Measurements from ENCODE around the gene P4HB. TPM values are rescaled to one million over a fixed set of nuclear protein-coding genes. Genes with fewer than 3 reads are reported as not detected.
A peak's percentile ranks its signal among the peaks of the same experiment; 100 is the strongest.

Gene P4HB
- total and polyA plus RNA-seq, 8 donors, result 876 to 2,130 (median 1,346) TPM

GRCh38 chr17:81844327-81844851 is 15.9 kb downstream of the P4HB start:
- DNase-seq (peak in 1 of 6 donors; percentile 82), FAIRE-seq (no peak), ATAC-seq (no peak)
- no peak for TF ChIP-seq CTCF (IDR thresholded peaks at IDR 0.05)
- H3K27me3 ChIP-seq, result no peaks in the 10 kb centered on the region
- WGBS, 2 donors, result 81 to 83% methylated on average over 13 to 14 of the region's 14 CpGs
- peaks cover 18 to 62% (median 55%) of the 10 kb centered on the region in 3 donors for H3K36me3 ChIP-seq
- H3K9me3 ChIP-seq, result no peaks in the 10 kb centered on the region
- intact Hi-C loops (cut with DNase I), result no loop called here
- no peak overlapping the region for H3K4me3 ChIP-seq
- no peak overlapping the region for H3K27ac ChIP-seq
- peaks cover 0 to 15% (median 0%) of the 10 kb centered on the region in 3 donors for H3K4me1 ChIP-seq

- peak overlapping the region in 1 of 4 donors; percentile 41 for H3K27ac ChIP-seq
- no peak for FAIRE-seq
- DNase-seq, result peak in 1 of 6 donors; percentile 74
- ATAC-seq, result no peak
- TF ChIP-seq CTCF (IDR thresholded peaks at IDR 0.05), result no peak
- peaks cover 0 to 15% (median 0%) of the 10 kb centered on the region in 3 donors for H3K4me1 ChIP-seq
- H3K27me3 ChIP-seq, result no peaks in the 10 kb centered on the region
- WGBS, 2 donors, result 85 to 89% methylated on average over 30 of the region's 30 CpGs
- H3K36me3 ChIP-seq, result peaks cover 18 to 56% (median 50%) of the 10 kb centered on the region in 3 donors
- intact Hi-C loops (cut with DNase I), result no loop called here
- H3K4me3 ChIP-seq, result no peak overlapping the region
- H3K9me3 ChIP-seq, result no peaks in the 10 kb centered on the region
These were observed 16.5 kb downstream of the P4HB start for GRCh38 chr17:81843713-81844326.

- intact Hi-C loops (cut with DNase I), result no loop called here
- peak; percentile 7 to 20 (median 16) for ATAC-seq
- no peaks in the 10 kb centered on the region for H3K9me3 ChIP-seq
- H3K4me1 ChIP-seq, result peaks cover 0 to 15% (median 0%) of the 10 kb centered on the region in 3 donors
- WGBS, 2 donors, result 39 to 41% methylated on average over 21 of the region's 21 CpGs
- H3K27ac ChIP-seq, result peak overlapping the region; percentile 18 to 43 (median 32)
- H3K27me3 ChIP-seq, result no peaks in the 10 kb centered on the region
- peaks cover 18 to 49% (median 44%) of the 10 kb centered on the region in 3 donors for H3K36me3 ChIP-seq
- no peak for FAIRE-seq
- peak in 3 of 6 donors; percentile 46 to 79 (median 64) for DNase-seq
- TF ChIP-seq CTCF (IDR thresholded peaks at IDR 0.05), result no peak
- no peak overlapping the region for H3K4me3 ChIP-seq
These were observed 17.4 kb downstream of the P4HB start for GRCh38 chr17:81842725-81843504.

- no peak for FAIRE-seq
- intact Hi-C loops (cut with DNase I), result no loop called here
- WGBS, 2 donors, result 76 to 80% methylated on average over 11 of the region's 11 CpGs
- no peaks in the 10 kb centered on the region for H3K9me3 ChIP-seq
- DNase-seq, result no peak
- ATAC-seq, result peak in 1 of 4 donors; percentile 0
- H3K4me1 ChIP-seq, result peaks cover 0 to 15% (median 0%) of the 10 kb centered on the region in 3 donors
- H3K4me3 ChIP-seq, result no peak overlapping the region
- no peaks in the 10 kb centered on the region for H3K27me3 ChIP-seq
- TF ChIP-seq CTCF (IDR thresholded peaks at IDR 0.05), result no peak
- H3K27ac ChIP-seq, result peak overlapping the region; percentile 18 to 43 (median 32)
- peaks cover 15 to 43% (median 41%) of the 10 kb centered on the region in 3 donors for H3K36me3 ChIP-seq
These were observed 18.0 kb downstream of the P4HB start for GRCh38 chr17:81842378-81842724.

Data from pancreas (tissue), 10 donors.